Tibial nerve (tissue), 4 donors: ENCODE measurements around the gene PRKCZ.

Source experiments
- CTCF ChIP-seq, 5 experiments: fragments of 200-600 bp in 3 of 5; fragments of 450-650 bp in 2 of 5; sonication (generic) in 3 of 5; IDR thresholded peaks; one replicate each; pipeline ENCODE4 v1.5.1; 2016 to 2019; ENCODE audit warnings: antibody characterized with exemption in 5 of 5, mild to moderate bottlenecking in 3 of 5, moderate library complexity in 2 of 5
- EP300 ChIP-seq, 2 donors: sonication (generic); formaldehyde crosslinking; IDR thresholded peaks; one replicate each; pipeline ENCODE4 v1.6.1; 2017; ENCODE audit warnings: antibody characterized with exemption in 2 of 2, mild to moderate bottlenecking in 1 of 2
- POLR2A ChIP-seq, 2 donors: fragments of 450-650 bp; IDR thresholded peaks; one replicate each; pipeline ENCODE4 v1.6.1; 2017; ENCODE audit warnings: antibody characterized with exemption in 2 of 2, mild to moderate bottlenecking in 2 of 2, moderate library complexity in 2 of 2

GRCh38 chr1:2074944-2075740 is 24.9 kb downstream of the PRKCZ start:
- TF ChIP-seq EP300 (IDR thresholded peaks at IDR 0.05) = no peak
- TF ChIP-seq CTCF (IDR thresholded peaks at IDR 0.05) = no peak
- TF ChIP-seq POLR2A (IDR thresholded peaks at IDR 0.05) = no peak
